ENCODE measurements around the gene CEP164.

Gene CEP164

GRCh38 chr11:117327567-117328374 is at the start of gene CEP164:
Gene CEP164 (plus strand): TSS chr11:117327854. CDS start chr11:117338587, 10,733 bp downstream.
- DNase-seq: peak; percentile 98

GRCh38 chr11:117278347-117278746 is 49.3 kb upstream of the CEP164 start:
- DNase-seq: no peak

GRCh38 chr11:117279711-117280376 is 47.8 kb upstream of the CEP164 start:
- no peak for DNase-seq

- DNase-seq: no peak
These were observed 46.5 kb upstream of the CEP164 start for GRCh38 chr11:117281159-117281558.

GRCh38 chr11:117281869-117282268 is 45.8 kb upstream of the CEP164 start:
- DNase-seq: no peak

GRCh38 chr11:117282956-117283355 is 44.7 kb upstream of the CEP164 start:
- DNase-seq: no peak

- no peak for DNase-seq
These were observed 43.6 kb upstream of the CEP164 start for GRCh38 chr11:117284053-117284452.

- DNase-seq: no peak
These were observed 41.1 kb upstream of the CEP164 start for GRCh38 chr11:117286588-117286987.

GRCh38 chr11:117287668-117288067 is 40.0 kb upstream of the CEP164 start:
- DNase-seq: no peak

- no peak for DNase-seq
These were observed 37.9 kb upstream of the CEP164 start for GRCh38 chr11:117289795-117290194.

GRCh38 chr11:117290809-117291396 is 36.8 kb upstream of the CEP164 start, which contains the start of gene BACE1-AS:
Gene BACE1-AS (plus strand): TSS chr11:117291346.
- DNase-seq: no peak

- DNase-seq: no peak
These were observed 35.0 kb upstream of the CEP164 start for GRCh38 chr11:117292616-117293015.

GRCh38 chr11:117295438-117296137 is 32.1 kb upstream of the CEP164 start:
- DNase-seq: no peak

GRCh38 chr11:117296881-117297280 is 30.8 kb upstream of the CEP164 start:
- no peak for DNase-seq

GRCh38 chr11:117298195-117298594 is 29.5 kb upstream of the CEP164 start:
- DNase-seq: no peak

GRCh38 chr11:117299351-117300282 is 28.0 kb upstream of the CEP164 start:
- no peak for DNase-seq

- DNase-seq: peak; percentile 48
These were observed 27.4 kb upstream of the CEP164 start for GRCh38 chr11:117300283-117300663.

GRCh38 chr11:117300773-117301172 is 26.9 kb upstream of the CEP164 start:
- no peak for DNase-seq

GRCh38 chr11:117302228-117302627 is 25.4 kb upstream of the CEP164 start:
- DNase-seq: no peak

GRCh38 chr11:117303101-117303500 is 24.6 kb upstream of the CEP164 start:
- no peak for DNase-seq

- DNase-seq: no peak
These were observed 23.9 kb upstream of the CEP164 start for GRCh38 chr11:117303646-117304315.

All from right hindlimb (tissue), 1 donor.